Left ventricle myocardium superior (tissue), 1 donor: Measurements from ENCODE around the gene SEC22B. TPM values are rescaled to one million over a fixed set of nuclear protein-coding genes. Genes with fewer than 3 reads are reported as not detected.
A peak's percentile ranks its signal among the peaks of the same experiment; 100 is the strongest.
"Not testable (repeated sequence)": the region's sequence is repeated elsewhere in the genome, so short reads cannot be mapped to it uniquely, and the experiment has no call there.

Experiments used
- ATAC-seq: fragments of 200-7000 bp; cut with Tn5 transposase; one replicate; pipeline ENCODE4 v1.9.1; 2020; ENCODE audit warnings: mild to moderate bottlenecking, moderate library complexity
- DNase-seq: peaks from one replicate; pipeline ENCODE4 v3.0.0-alpha.2; 2020
- intact Hi-C: fragments of 100-400 bp; cut with micrococcal nuclease; formaldehyde crosslinking; loops from one replicate; pipeline ENCODE4 v1.11.0; 2022
- total RNA-seq: library from RNA; stranded (reverse); fragmentation: NEBNext Ultra II Directional; extraction: Animal tissue kit (Norgen Biotek cat#: 25700); gene quantifications from one replicate; pipeline ENCODE4 v1.2.1, GENCODE V29; 2021
- donor health status: DM: no; HTN: yes; CAD: no; lungs with severe emphysema.

SEC22B gene
- total RNA-seq, 1 donor from 2014 or later = 14.0 TPM

GRCh38 chr1:120123813-120124510, 52.4 kb downstream of the SEC22B start:
- DNase-seq, intact Hi-C loops: not testable (repeated sequence)
- ATAC-seq = peak; percentile 71

GRCh38 chr1:120122262-120122893, 53.9 kb downstream of the SEC22B start:
- peak; percentile 34 for ATAC-seq

DNA sequence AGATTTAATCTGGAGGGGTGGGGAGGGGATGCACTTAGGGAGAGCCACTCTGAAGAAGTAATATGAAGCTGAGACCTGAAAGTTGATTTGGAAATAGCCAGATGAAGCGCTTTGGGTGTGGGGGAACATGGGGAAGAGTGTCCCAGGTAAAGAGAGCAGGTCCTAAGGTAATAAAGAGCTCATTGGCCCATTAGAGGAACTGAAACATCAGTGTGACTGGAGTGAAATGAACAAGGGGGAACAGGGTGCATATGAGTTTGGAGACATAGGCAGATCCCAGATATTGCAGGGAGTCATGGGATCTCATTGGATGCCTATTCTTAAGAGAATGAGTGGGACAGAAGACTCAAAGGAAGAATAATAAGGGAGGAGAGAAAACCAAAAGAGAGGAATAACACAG, 54.5 kb downstream of the SEC22B start:
- intact Hi-C loops, DNase-seq, ATAC-seq: not testable (repeated sequence)

More at GRCh38 chr1:120122262-120122893, 53.9 kb downstream of the SEC22B start:
- DNase-seq, intact Hi-C loops: not testable (repeated sequence)

DNA sequence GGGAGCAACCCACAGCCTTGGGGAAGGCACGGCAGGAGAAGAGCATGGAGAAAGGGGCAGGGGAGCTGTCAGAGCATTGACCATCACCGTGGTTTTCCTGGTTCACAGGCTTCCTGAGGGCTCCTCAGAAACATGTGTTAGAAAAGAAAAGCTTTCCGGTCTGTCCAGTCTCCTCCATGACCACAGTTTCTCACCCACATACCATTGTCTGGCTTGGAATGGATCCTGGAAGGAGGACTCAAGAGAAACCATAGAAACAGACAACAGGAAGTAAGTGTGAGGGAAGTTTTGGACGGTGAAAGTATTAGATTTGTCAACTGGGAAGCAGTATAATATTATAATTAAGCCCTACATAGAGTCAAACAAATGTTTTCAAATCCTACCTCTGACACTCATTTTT, 55.8 kb downstream of the SEC22B start:
- intact Hi-C loops, DNase-seq: not testable (repeated sequence)
- peak; percentile 16 for ATAC-seq

GRCh38 chr1:120117371-120118177, 58.7 kb downstream of the SEC22B start:
- peak; percentile 78 for ATAC-seq
- intact Hi-C loops = not testable (repeated sequence)
- peak; percentile 49 for DNase-seq

DNA sequence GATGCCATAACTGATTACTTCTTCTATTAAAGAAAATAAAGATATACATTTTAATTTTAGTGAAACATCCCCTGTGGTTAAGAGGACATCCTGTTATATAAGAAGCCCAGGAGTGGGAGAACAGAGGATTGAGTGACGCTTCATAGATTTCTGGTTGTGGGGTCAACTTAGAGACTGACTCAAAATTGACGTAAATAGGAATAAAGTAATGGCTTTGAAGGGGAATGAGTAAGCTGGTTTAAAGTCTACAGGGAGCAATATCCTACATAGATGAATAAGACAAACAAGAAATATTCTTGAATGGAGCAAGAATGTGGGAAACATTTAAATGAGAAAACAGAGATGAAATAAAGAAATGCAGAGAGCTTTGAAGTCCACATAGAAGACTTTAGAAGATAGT, 60.2 kb downstream of the SEC22B start:
- intact Hi-C loops, ATAC-seq, DNase-seq: not testable (repeated sequence)

- DNase-seq, ATAC-seq, intact Hi-C loops: not testable (repeated sequence)
Observed at GRCh38 chr1:120113134-120113533, 63.2 kb downstream of the SEC22B start.

DNA sequence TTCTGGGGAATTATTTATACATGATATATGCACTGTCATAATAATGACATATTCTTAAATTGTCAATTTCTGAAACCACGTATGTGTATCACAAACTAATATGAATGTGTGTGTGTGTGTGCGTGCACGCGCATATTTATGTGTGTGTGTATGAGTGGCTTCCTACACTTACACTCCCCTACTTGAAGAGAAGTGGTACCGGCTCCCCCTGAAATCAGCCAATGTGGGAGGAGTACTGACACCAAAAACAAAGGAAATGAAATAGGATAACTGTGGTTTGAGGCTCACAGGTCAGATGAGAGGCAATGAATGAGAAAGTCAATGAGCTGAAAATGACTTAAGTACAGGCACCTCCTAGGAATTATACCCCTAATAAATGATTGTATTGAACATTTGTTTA, 64.1 kb downstream of the SEC22B start:
- ATAC-seq, intact Hi-C loops: not testable (repeated sequence)

GRCh38 chr1:120111771-120112170, 64.5 kb downstream of the SEC22B start:
- DNase-seq, intact Hi-C loops, ATAC-seq: not testable (repeated sequence)

More for the DNA sequence above, 64.1 kb downstream of the SEC22B start:
- DNase-seq = not testable (repeated sequence)

GRCh38 chr1:120111008-120111407, 65.3 kb downstream of the SEC22B start:
- ATAC-seq, intact Hi-C loops, DNase-seq: not testable (repeated sequence)

DNA sequence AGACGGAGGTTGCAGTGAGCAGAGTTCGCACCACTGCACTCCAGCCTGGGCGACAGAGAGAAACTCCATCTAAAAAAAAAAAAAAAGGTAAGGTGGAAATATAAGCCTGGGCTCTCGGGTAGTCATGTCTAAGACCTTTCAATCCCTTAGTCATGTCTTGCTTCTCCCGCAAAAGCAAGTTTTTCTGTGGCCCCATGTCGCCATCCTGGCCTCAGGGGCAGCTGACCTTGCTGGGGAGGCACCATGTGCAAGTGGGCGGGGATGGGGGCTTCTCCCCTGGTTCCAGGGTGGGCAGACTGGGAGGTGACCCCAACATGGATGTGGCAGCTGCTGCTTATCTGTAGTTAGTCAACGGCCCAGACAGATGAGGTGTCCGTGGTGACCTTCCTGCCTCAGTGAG, 66.7 kb downstream of the SEC22B start:
- ATAC-seq, intact Hi-C loops, DNase-seq: not testable (repeated sequence)

- ATAC-seq, intact Hi-C loops, DNase-seq: not testable (repeated sequence)
Observed at GRCh38 chr1:120109180-120109579, 67.1 kb downstream of the SEC22B start.

DNA sequence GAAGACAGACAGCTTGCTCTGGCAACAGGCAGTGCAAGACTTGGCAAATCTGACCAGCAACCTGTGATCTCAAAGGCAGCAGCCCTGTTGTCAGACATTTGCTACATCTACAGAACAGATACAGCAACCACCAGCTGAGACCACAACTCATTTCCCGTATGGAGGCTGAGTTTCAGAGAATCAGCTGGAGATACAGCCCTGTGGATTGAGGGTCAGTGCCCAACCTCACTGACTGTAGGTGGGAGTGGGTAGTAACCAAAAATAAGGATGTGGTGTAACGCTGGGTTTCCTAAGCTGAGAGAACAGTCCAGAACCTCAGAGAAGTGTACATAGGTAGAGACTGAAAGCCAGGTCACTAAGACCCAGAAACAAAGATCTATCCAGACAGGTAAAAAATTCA, 71.0 kb downstream of the SEC22B start:
- DNase-seq, ATAC-seq, intact Hi-C loops: not testable (repeated sequence)

GRCh38 chr1:120103768-120104167, 72.6 kb downstream of the SEC22B start:
- DNase-seq, intact Hi-C loops, ATAC-seq: not testable (repeated sequence)

DNA sequence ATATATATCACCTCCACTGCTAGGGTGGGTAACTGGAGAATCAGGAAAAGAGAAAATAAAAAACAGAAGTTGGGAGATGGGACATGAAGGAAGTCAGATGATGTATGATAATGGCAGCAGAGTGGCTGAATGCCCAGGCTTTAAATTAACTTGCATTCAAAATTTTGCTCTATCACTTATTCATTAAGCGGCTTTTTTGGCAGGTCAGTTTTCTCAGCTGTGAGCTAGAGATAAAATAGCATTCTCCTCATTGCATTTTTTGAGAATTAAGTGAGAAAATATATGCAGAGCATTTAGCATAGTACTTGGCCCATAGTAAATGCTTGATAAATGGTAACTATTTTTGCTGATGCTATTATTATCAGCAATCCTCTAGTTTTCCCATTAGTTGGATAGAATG, 74.7 kb downstream of the SEC22B start:
- intact Hi-C loops, DNase-seq, ATAC-seq: not testable (repeated sequence)

Other genes starting within 250 kb of the SEC22B start
- gene NOTCH2, start 106.9 kb downstream of the SEC22B start, total RNA-seq = 15.6 TPM
- gene NBPF8, start 238.5 kb upstream of the SEC22B start, total RNA-seq = 1.3 TPM